SH-SY5Y (cell line): ENCODE measurements around the gene PRDM16.

Experiments
- GATA2 ChIP-seq: IDR thresholded peaks from 2 replicates; pipeline ENCODE4 v1.6.1; 2011; ENCODE audit warnings: mild to moderate bottlenecking, low read depth, low read length
- GATA3 ChIP-seq: IDR thresholded peaks from 2 replicates; pipeline ENCODE4 v1.6.1; 2011; ENCODE audit warnings: low read depth, mild to moderate bottlenecking, low read length, moderate library complexity

GRCh38 chr1:3206696-3207095, 137.7 kb downstream of the PRDM16 start:
- TF ChIP-seq GATA2 (no peak), GATA3 (no peak)
